Suprapubic skin (tissue), 4 donors: ENCODE results near the gene SAG.

Experiments
- CTCF ChIP-seq, 2 donors: fragments of 200-600 bp in 1 of 2; fragments of 450-650 bp in 1 of 2; sonication (generic) in 1 of 2; IDR thresholded peaks; one replicate each; pipeline ENCODE4 v1.5.1; 2016 to 2019; ENCODE audit warnings: antibody characterized with exemption in 2 of 2, mild to moderate bottlenecking in 1 of 2, moderate library complexity in 1 of 2
- POLR2A ChIP-seq, 2 donors: fragments of 450-650 bp; IDR thresholded peaks; one replicate each; pipeline ENCODE4 v1.6.1; 2017; ENCODE audit warnings: antibody characterized with exemption in 2 of 2, mild to moderate bottlenecking in 2 of 2, moderate library complexity in 2 of 2
- POLR2AphosphoS5 ChIP-seq, 3 donors: sonication (generic); formaldehyde crosslinking; IDR thresholded peaks; one replicate each; pipeline ENCODE4 v1.6.1; 2017; ENCODE audit warnings: antibody characterized with exemption in 3 of 3

GRCh38 chr2:233379441-233379840, 71.8 kb downstream of the SAG start:
- TF ChIP-seq POLR2A (IDR thresholded peaks at IDR 0.05) = no peak
- TF ChIP-seq CTCF (IDR thresholded peaks at IDR 0.05) = no peak
- no peak for TF ChIP-seq POLR2AphosphoS5 (IDR thresholded peaks at IDR 0.05)
